Karpas-422 (cell line): ENCODE data around the gene SGSM2. TPM values are rescaled to one million over a fixed set of nuclear protein-coding genes. Genes with fewer than 3 reads are reported as not detected.

ENCODE experiments used
- DNase-seq: peaks from one replicate; pipeline ENCODE4 v3.0.0-alpha.2; 2015
- H2AFZ ChIP-seq: fragments of 200-600 bp; sonication (generic); 2 replicates; pipeline ENCODE4 v1.6.1; 2014; ENCODE audit warnings: antibody characterized with exemption, low read length, mixed read lengths
- H3K27ac ChIP-seq: fragments of 200-600 bp; sonication (generic); 2 replicates; pipeline ENCODE4 v1.5.1; 2014; ENCODE audit warnings: mild to moderate bottlenecking, low read length, moderate library complexity
- H3K27me3 ChIP-seq: fragments of 200-600 bp; sonication (generic); 2 replicates; pipeline ENCODE4 v1.6.1; 2014; ENCODE audit warnings: low read length, mixed read lengths
- H3K36me3 ChIP-seq: fragments of 200-600 bp; sonication (generic); 2 replicates; pipeline ENCODE4 v1.6.1; 2014; ENCODE audit warnings: low read length, mixed read lengths; ENCODE audit not compliant: insufficient read depth
- H3K4me1 ChIP-seq: fragments of 200-600 bp; sonication (generic); 2 replicates; pipeline ENCODE4 v1.6.1; 2014; ENCODE audit warnings: mild to moderate bottlenecking, low read length, mixed read lengths
- H3K4me2 ChIP-seq: fragments of 200-600 bp; sonication (generic); 2 replicates; pipeline ENCODE4 v1.6.1; 2014; ENCODE audit warnings: low read length, low read depth, mild to moderate bottlenecking; ENCODE audit not compliant: poor library complexity, severe bottlenecking
- H3K4me3 ChIP-seq: fragments of 200-600 bp; sonication (generic); 2 replicates; pipeline ENCODE4 v1.5.1; 2014; ENCODE audit warnings: mild to moderate bottlenecking, antibody characterized with exemption, low read length, mixed read lengths
- H3K79me2 ChIP-seq: fragments of 200-600 bp; sonication (generic); 2 replicates; pipeline ENCODE4 v1.6.1; 2014; ENCODE audit warnings: mild to moderate bottlenecking, low read length, mixed read lengths
- H3K9ac ChIP-seq: fragments of 200-600 bp; sonication (generic); 2 replicates; pipeline ENCODE4 v1.6.0; 2014; ENCODE audit warnings: low read length
- H3K9me2 ChIP-seq: fragments of 200-600 bp; sonication (generic), shearing (Covaris generic); replicated peaks from 2 replicates; pipeline ENCODE4 v1.6.0; 2014; ENCODE audit warnings: mild to moderate bottlenecking, low read length, moderate library complexity; ENCODE audit not compliant: insufficient read depth
- H3K9me3 ChIP-seq: fragments of 300-700, 200-600 bp; sonication (generic); 2 replicates; pipeline ENCODE4 v1.6.1; 2014; ENCODE audit warnings: low read length, mixed read lengths
- H4K20me1 ChIP-seq: fragments of 200-600 bp; sonication (generic); 2 replicates; pipeline ENCODE4 v1.6.1; 2014; ENCODE audit warnings: mild to moderate bottlenecking, antibody characterized with exemption, low read length, low read depth; ENCODE audit not compliant: insufficient read depth
- total RNA-seq: library from RNA; depleted of rRNA; stranded (reverse); fragments of >200 nt; shearing (Covaris generic); gene quantifications from 2 replicates; pipeline ENCODE4 v1.2.3, GENCODE V29; 2014; ENCODE audit warnings: low replicate concordance

The SGSM2 gene
- total RNA-seq, 1 experiment from 2014 or later, result 64.0 TPM

DNA sequence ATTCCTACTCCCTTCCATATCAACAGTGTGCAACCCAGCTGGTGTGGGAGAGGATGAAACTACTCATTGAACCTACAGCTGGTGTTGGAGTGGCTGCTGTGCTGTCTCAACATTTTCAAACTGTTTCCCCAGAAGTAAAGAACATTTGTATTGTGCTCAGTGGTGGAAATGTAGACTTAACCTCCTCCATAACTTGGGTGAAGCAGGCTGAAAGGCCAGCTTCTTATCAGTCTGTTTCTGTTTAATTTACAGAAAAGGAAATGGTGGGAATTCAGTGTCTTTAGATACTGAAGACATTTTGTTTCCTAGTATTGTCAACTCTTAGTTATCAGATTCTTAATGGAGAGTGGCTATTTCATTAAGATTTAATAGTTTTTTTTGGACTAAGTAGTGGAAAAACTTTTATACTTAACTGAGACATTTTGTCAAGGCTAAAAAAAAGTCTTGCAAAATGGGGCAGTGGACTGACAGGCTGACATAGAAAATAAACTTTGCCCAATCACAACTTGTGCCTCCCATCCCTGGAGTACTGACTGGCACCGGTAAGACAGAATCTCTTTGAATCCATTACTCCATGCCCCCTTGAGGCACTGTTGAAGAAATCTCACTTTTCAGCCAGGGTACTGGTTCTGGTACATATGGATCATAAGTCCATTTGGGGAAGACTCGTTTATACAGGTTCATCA lies 13.5 kb upstream of the SGSM2 start:
- Histone ChIP-seq H3K27ac (no peak overlapping the region), H3K9me3 (no peaks in the 10 kb centered on the region), H3K9me2 (no peaks in the 10 kb centered on the region), H3K27me3 (no peaks in the 10 kb centered on the region), H3K79me2 (peaks cover 4% of the 10 kb centered on the region; the same call in 1 of the 2 replicates), H3K4me3 (no peak overlapping the region), H4K20me1 (0 out of 2 replicates have a peak, but pooled peaks cover 3% of the 10 kb centered on the region), H3K9ac (no peak overlapping the region), H3K36me3 (peaks cover 45% of the 10 kb centered on the region), H3K4me2 (no peak overlapping the region), H2AFZ (no peak overlapping the region), H3K4me1 (no peaks in the 10 kb centered on the region)
- no peak for DNase-seq

DNA sequence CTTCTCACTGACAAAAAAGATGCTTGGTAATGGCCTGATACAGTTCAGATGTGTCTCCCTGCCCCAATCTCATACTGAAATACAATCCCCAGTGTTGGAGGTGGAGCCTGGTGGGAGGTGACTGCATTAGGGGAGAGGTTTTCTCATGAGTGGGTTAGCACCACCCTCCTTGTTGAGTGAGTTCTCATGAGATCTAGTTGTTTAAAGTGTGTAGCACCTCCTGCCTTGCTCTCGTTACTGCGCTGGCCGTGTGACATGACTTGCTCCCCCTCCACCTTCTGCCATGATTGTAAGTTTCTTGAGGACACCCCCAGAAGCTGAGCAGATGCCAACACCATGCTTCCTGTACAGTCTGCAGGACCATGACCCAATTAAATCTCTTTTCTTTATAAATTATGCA lies 6.0 kb upstream of the SGSM2 start:
- peak; percentile 52 for DNase-seq
- H2AFZ ChIP-seq, result no peak overlapping the region
- H3K27me3 ChIP-seq, result no peaks in the 10 kb centered on the region
- no peak overlapping the region for H3K9ac ChIP-seq
- H3K27ac ChIP-seq, result no peak overlapping the region
- peaks cover 16% of the 10 kb centered on the region for H3K4me1 ChIP-seq
- peaks cover 10% of the 10 kb centered on the region; the same call in 1 of the 2 replicates for H4K20me1 ChIP-seq
- H3K9me2 ChIP-seq, result no peaks in the 10 kb centered on the region
- H3K9me3 ChIP-seq, result no peaks in the 10 kb centered on the region
- no peak overlapping the region for H3K4me3 ChIP-seq
- peaks cover 76% of the 10 kb centered on the region for H3K36me3 ChIP-seq
- no peak overlapping the region for H3K4me2 ChIP-seq
- peaks cover 66% of the 10 kb centered on the region for H3K79me2 ChIP-seq

DNA sequence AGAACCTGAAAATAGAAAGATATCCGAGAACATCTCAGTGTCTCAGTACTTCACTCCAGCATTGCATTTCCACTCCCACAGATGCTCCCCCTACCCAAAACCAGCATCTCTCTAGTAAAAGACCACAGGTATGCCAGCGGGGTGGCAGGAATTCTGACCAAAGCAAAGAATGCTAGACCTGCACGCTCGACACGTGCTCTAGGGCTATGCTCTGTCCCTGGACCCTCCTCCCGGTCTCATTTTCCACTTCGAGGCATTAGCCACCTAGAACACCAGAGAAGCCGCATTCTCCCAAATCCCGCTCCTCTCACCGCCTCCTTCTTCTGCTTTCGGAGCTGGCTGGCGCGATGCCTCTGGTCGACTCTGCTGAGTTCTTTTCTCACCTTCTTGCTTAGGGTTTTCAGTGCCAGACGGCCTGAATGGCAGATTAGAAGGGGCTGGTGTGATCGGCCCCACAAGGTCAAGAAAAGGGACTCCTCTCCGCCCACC lies 1.5 kb upstream of the SGSM2 start:
- DNase-seq, result peak; percentile 58
- peak overlapping the region; percentile 86 for H3K4me2 ChIP-seq
- H3K27ac ChIP-seq, result peak overlapping the region; percentile 61
- H3K9ac ChIP-seq, result peak overlapping the region; percentile 94
- H3K9me2 ChIP-seq, result no peaks in the 10 kb centered on the region
- H3K79me2 ChIP-seq, result peaks cover 81% of the 10 kb centered on the region
- H3K36me3 ChIP-seq, result peaks cover 47% of the 10 kb centered on the region
- H4K20me1 ChIP-seq, result no peaks in the 10 kb centered on the region
- no peaks in the 10 kb centered on the region for H3K9me3 ChIP-seq
- H3K4me3 ChIP-seq, result peak overlapping the region; percentile 91
- H3K27me3 ChIP-seq, result no peaks in the 10 kb centered on the region
- H3K4me1 ChIP-seq, result peaks cover 26% of the 10 kb centered on the region
- no peak overlapping the region for H2AFZ ChIP-seq

DNA sequence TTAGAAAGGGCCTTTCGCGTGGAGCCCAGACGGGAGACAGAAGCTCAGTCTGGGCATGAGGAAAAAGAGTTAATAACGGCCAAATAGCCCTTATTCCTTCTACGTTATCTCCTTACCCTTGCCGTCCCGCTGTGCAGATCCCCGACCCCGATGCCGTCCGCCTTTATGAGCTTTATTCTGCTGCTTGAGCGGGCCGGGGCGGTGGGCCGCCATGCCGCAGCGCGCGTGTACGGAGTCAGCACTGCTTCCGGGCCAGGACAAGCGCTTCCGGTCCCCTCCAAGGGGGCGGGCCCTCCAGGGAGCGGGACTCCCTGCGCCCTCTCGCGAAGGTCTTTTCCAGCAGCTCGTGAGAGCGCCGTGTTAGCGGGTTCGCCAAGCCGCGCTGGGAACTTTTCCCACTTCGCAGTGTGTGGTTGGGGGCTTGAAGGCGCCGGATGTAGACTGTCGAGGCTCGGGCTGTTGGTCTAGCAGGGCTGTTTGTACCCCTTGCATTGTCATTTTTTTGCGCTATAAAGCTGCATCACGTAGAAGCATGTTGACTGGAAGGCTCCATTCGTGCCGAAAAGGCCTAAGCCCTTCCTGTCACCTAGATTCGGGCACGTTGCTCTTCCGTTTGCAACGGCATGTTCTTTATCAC lies 968 bp upstream of the SGSM2 start, which contains the start of gene TSR1:
Gene TSR1 (minus strand): TSS at position 243 of the 637 bp plus-strand sequence. CDS start 30 bp downstream, at position 213.
- Histone ChIP-seq H3K4me2 (peak within 1 kb of the TSS; percentile 86), H3K9me3 (no peaks in the 10 kb centered on the region), H3K4me1 (peaks cover 26% of the 10 kb centered on the region), H3K9ac (peak within 1 kb of the TSS; percentile 94), H3K79me2 (peaks cover 81% of the 10 kb centered on the region), H3K4me3 (peak within 1 kb of the TSS; percentile 91), H3K27ac (peak within 1 kb of the TSS; percentile 66), H2AFZ (peak within 1 kb of the TSS; percentile 71; the same call in 1 of the 2 replicates), H3K27me3 (no peaks in the 10 kb centered on the region), H3K9me2 (no peaks in the 10 kb centered on the region), H3K36me3 (peaks cover 41% of the 10 kb centered on the region), H4K20me1 (no peaks in the 10 kb centered on the region)
- peak; percentile 96 for DNase-seq

DNA sequence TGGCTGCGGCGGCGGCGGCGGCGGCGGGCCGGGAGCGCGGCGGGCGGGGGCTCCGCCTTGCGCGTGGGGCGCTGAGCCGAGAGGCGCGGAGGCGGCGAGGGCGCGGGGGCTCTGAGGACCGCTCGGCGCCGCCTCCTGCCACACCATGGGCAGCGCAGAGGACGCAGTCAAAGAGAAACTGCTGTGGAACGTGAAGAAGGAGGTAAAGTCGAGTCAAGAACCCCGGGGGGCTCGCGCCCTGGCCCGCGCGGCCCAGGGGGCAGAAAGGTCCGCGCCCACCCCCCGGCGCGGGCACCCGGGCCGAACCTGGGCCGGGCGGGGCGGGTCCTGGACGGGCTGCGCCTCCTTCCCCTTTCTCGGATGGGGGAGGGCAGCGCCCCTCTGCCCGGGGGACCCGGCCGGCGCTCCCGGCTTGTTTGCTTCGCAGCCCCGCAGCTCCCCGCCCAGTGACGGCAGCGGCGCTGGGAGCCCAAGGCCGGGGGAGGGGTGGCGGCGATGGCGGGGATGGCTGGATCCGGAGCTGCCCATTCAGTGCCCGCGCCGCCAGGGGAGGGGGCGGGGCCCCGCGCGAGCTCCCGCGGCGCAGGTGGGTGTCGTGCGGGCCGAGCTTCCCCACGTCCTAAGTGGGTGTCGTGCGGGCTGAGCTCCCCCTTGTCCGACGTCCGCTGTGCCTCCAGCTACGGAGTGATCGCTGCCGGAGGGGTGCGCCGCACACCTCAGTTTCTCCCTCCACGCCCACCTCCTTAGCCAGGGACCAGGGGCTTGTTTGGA lies 428 bp downstream of the SGSM2 start:
- peaks cover 77% of the 10 kb centered on the region for H3K79me2 ChIP-seq
- peak; percentile 83 for DNase-seq

DNA sequence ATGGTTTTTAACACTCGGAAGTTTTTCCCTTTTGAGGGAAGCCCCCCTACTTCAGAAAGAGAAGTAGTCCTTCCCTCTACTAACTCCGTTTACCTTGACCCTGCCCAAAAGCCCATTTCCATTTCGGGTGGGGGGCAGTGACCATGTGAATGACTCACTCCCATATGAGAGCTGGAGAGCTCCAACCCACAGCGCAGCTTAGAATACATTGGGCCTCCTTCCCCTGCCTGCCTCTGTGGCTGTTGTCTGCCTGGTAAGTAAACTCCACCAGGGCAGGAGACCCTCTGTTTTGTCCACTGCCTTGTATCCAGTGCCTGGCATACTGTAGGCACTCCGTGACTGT lies 985 bp downstream of the SGSM2 start:
- peak overlapping the region; percentile 81 for H3K4me2 ChIP-seq
- peaks cover 26% of the 10 kb centered on the region for H3K4me1 ChIP-seq
- peak overlapping the region; percentile 94 for H3K9ac ChIP-seq
- H3K27me3 ChIP-seq, result no peaks in the 10 kb centered on the region
- no peaks in the 10 kb centered on the region for H3K9me2 ChIP-seq
- peaks cover 25% of the 10 kb centered on the region for H3K36me3 ChIP-seq
- DNase-seq, result peak; percentile 43
- no peaks in the 10 kb centered on the region for H3K9me3 ChIP-seq
- no peaks in the 10 kb centered on the region for H4K20me1 ChIP-seq
- peak overlapping the region; percentile 91 for H3K4me3 ChIP-seq
- H2AFZ ChIP-seq, result peak overlapping the region; percentile 16; the same call in 1 of the 2 replicates
- H3K27ac ChIP-seq, result peak overlapping the region; percentile 69; the same call in 1 of the 2 replicates
- peaks cover 74% of the 10 kb centered on the region for H3K79me2 ChIP-seq

More for the DNA sequence above, 428 bp downstream of the SGSM2 start:
- Histone ChIP-seq H3K9me2 (no peaks in the 10 kb centered on the region), H3K27me3 (no peaks in the 10 kb centered on the region), H3K9ac (peak overlapping the region; percentile 94), H4K20me1 (no peaks in the 10 kb centered on the region), H3K4me3 (peak overlapping the region; percentile 91), H3K4me1 (peaks cover 26% of the 10 kb centered on the region), H3K4me2 (peak overlapping the region; percentile 81), H2AFZ (peak overlapping the region; percentile 16; the same call in 1 of the 2 replicates), H3K9me3 (no peaks in the 10 kb centered on the region), H3K36me3 (peaks cover 30% of the 10 kb centered on the region), H3K27ac (peak overlapping the region; percentile 69)

DNA sequence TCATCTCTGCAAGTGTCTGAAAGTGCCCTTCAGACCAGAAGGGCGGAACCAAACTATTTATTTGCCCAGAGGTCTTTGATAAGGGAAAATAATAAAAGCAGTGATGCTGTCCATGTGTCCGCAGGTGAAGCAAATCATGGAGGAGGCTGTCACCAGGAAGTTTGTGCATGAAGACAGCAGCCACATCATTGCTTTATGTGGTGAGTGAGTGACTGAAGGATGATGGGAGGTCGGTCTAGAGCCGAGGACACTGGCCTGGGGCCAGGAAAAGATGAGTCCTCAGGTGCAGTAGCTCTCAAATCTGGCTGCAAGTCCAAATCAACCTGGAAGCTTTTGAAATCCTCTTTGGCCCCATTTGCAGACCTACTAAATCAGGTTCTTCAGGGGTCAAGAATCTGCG lies 6.1 kb downstream of the SGSM2 start:
- Histone ChIP-seq H3K27me3 (no peaks in the 10 kb centered on the region), H3K9ac (no peak overlapping the region), H3K27ac (no peak overlapping the region), H3K4me3 (no peak overlapping the region), H3K79me2 (peaks cover 38% of the 10 kb centered on the region), H3K9me2 (no peaks in the 10 kb centered on the region), H3K9me3 (no peaks in the 10 kb centered on the region), H3K4me2 (no peak overlapping the region), H2AFZ (no peak overlapping the region), H4K20me1 (no peaks in the 10 kb centered on the region), H3K36me3 (no peaks in the 10 kb centered on the region), H3K4me1 (peaks cover 1% of the 10 kb centered on the region)
- DNase-seq, result no peak

DNA sequence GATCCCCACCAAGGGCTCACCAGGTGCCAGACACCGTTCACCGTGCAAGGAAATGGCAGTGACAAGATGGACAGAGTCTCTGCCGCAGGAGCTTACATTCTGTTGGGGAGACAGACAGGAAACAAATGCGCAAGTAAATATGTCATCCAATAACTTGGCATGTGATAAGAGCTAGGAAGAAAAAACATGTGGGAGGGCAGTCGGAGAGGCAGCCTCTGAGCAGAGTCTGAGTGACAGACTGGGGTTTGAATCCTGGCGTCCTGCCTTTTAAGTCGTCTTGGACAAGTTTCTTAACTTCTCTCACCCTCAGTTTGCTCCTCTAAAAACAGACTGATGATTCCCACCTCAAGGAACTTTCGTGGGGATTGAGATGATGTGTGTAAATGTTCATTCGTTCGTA lies 7.2 kb downstream of the SGSM2 start:
- DNase-seq, result no peak

More for the DNA sequence above, 7.2 kb downstream of the SGSM2 start:
- no peak overlapping the region for H2AFZ ChIP-seq
- H3K4me3 ChIP-seq, result no peak overlapping the region
- H3K79me2 ChIP-seq, result peaks cover 29% of the 10 kb centered on the region
- no peaks in the 10 kb centered on the region for H3K4me1 ChIP-seq
- H3K27ac ChIP-seq, result no peak overlapping the region
- no peak overlapping the region for H3K9ac ChIP-seq
- no peaks in the 10 kb centered on the region for H3K36me3 ChIP-seq
- H3K4me2 ChIP-seq, result no peak overlapping the region
- H4K20me1 ChIP-seq, result no peaks in the 10 kb centered on the region
- no peaks in the 10 kb centered on the region for H3K9me3 ChIP-seq
- H3K9me2 ChIP-seq, result no peaks in the 10 kb centered on the region
- H3K27me3 ChIP-seq, result no peaks in the 10 kb centered on the region
